Measurements from ENCODE around the gene SBF1.

The SBF1 gene

DNA sequence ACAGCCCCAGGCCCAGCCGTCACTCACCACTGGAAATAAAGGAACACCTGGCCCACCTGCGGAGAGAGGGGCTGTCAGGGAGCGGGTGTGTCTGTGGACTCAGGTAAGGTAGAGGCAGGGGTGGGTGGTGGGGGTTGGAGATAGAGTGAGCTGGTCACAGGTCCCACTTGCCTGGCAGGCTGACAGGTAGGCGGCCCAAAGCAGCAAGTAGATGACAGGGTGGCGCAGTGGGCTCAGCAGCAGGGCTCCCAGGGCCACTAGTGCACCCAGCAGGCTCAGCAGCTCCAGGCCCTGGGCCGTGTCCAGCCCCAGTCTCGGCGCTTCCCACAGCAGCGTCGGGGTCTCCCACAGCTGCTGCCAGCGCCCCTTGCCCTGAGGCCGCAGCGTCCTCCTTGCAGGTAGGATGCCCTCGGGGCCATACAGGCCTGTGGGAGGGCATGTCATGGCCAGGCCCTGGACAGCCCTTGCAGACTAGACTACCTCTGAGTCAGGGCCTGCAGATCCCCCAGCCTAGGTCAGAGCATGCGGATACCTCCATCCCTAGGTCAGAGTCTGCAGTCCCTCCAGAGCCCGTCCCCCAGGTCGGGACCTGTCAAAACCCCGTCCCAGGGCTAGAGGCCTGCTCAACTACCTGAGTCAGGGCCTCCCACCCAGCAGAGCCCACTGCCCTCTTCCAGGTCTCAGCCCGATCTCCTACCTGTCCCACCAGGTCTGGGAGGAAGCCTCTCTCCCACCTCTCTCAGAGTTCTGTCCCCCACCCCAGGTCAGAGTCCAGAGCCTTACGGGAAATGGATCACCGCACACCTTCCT, 32.0 kb upstream of the SBF1 start:
- DNase-seq (ENCODE audit: low read depth): no peak

DNA sequence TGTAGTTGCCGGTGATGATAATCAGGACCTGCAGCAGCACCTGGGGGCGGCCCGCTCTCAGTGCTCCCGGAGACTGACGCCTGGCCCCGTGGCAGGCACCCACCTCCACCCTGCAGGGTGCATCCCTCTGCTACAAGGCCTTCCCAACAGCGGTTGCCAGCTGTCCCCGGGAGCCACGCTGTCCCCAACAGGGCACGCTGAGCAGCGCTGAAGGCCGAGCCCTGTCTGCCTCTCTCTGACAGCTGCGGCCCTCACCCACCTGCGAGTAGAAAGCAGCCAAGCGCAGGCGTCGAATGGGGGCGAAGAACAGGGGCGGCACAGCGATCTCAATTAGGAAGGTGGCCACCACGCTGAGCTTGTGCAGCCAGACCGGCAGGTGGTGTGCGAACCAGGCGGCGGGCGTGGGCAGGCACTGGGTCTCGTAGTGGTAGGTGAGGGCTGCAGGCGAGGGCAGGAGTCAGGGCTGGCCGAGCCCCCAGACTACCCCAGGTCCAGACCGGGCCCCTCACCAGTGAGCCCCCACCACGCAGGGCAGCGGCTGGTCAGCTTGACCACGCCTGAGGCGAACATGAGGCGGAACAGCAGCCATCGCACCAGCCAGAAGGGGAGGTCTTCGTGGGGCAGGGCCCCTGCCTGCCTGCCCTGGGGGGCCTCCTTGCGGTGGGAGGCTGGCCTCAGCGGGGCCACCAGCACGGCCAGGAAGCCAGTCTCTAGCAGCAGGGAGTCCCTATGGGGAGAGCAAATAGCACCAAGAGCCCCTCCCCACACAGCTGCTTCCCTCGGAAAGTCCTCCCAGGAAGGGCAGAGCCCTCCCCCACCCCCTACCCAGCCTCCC, 31.2 kb upstream of the SBF1 start:
- no peak for DNase-seq (ENCODE audit: low read depth)

DNA sequence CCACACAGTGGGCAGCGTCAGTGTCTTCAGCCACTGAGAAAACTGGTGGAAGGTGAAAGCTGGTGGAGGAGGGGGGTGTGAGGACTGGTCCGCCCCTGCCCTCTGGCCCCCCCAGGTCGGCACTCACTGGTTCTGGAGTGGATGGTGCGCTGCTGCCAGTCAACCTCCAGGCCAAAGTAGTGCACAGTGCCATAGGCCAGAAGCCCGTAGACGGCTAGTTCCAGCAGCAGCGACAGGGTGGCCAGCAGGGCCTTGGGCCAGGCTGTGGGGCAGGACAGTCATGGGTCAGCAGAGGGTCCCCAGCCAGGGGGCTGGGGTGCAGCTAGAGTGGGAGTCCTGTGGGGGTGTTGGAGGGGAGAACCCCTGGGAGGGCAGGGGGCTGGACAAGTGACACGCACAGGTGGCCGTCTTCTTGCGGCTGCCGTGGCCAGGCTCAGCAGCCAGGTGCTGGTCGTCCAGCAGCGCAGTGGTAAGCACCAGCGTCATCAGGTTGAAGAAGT, 30.5 kb upstream of the SBF1 start:
- DNase-seq (ENCODE audit: low read depth): no peak

DNA sequence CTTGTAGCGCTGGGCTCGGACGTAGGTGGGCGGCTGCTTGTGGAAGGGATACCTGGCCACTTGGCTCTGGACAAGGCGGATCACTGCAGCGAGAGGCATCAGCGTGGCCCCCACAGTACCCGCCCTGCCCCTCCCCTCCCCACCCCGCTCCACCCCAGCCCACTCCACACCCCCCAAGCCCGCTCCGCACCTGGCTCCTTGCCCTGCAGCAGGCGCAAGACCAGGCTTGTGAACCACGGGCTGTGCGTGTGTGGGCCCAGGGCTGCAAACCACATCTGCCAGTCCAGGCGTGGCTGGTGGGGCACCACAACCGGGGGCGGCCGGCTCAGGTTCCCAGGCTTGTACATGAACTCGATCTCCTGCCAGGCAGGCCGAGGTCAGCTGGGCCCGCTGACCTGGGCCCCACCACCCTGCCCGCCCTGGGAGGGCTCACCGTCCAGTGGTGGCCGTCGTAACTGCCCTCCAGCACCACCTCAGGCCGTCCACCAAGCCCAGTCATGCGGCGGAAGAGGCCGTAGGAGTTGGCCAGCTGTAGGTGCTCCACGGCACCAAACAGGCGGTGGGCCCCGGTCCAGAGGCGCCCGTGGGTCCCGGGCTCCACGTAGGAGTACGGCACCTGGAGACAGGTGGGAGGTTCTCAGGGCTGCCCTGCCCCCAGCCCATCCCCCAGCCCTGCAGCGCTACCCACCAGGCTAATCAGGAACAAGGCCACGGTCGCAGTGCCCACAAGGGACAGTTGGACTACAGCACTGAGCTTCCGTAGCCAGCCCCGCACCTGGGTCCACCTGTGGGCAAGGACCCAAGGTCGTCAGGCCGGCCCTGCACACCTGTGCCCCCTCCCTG, 29.8 kb upstream of the SBF1 start:
- DNase-seq (ENCODE audit: low read depth): no peak

DNA sequence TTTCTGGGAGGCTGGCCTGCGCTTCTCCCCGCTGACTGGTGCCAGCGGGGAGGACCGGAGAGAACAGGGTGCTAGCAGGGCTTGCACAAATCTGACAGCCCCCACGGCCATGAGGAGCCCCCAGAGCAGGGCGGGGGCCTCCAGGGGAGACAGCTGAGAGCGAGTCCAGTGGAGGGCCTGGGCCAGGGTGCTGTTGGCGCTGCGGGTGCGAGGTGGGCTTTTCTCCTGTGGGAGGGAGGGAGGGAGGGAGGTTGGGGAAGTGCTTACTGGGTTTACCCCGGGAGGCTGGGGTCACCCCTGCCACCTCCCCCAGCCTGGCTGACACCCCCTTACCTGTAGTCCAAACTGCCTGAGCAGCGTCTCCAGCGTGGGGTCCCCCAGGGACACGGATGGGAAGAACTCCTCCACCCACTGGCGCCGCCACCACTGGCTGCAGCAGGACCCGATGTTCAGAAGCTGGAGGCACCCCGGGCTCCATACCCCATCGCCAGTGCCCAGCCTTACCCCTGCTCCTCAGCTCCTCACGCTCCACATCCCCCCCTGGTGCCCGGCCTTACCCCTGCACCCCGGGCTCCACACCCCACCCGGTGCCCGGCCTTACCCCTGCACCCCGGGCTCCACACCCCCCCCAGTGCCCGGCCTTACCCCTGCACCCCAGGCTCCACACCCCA, 28.8 kb upstream of the SBF1 start:
- no peak for DNase-seq (ENCODE audit: low read depth)

DNA sequence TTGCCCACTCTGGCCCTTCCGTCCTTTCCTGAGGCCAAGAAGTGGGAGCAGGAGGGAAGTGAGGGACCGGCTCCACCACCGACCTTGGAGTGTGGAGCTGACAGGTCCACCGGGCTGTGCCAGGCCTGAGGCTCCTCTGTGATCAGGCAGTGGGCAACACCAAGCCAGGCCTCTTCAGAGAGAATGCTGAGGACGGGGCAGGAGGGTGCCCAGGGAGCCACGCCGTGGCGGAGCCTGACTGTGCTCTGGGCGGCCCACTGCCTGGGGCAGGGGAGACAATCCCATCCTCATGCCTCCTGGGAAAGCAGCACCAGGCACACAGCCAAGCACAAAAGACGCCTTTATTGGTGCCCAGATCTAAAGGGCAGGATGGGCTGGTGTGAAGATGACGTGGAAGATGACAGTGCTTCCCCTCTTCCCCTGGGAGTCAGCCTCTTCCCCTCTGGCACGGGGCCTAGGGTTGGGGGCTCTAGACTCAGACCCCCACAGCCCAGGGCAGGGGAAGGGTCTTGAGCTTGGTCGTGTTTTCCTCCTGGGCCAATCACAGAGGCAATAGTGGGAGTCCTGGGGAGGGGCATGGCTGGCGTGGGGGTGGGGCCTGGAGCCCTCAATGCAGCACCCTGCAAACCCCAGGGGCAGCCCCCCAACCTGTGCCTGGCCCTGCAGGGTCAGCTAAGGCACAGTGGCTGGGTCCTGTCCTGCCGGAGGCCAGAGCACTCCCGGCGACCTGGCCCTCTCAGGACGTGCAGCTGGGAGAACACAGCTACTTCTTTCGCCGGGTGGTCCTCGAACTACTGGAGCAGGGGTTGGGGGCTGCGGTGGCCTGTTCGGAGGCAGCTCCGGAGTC, 28.0 kb upstream of the SBF1 start:
- no peak for DNase-seq (ENCODE audit: low read depth)

DNA sequence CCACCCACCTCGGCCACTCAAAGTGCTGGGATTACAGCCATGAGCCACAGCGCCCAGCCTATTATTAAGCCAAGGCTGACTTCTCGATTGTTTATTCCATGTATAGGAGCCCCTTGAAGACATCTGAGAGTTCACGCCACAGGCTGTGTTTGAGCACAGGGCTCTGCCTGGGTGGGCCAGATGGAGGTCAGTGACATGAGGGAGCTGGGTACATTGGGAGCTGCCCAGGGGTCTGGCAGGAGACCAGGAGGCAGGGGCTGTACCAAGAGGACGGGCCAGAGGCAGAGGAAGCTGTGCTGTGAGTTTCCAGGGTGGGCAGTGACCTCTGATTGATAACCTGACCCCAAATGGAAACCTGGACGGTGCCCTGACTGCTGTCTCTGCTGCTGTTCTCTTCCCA, 27.3 kb upstream of the SBF1 start:
- no peak for DNase-seq (ENCODE audit: low read depth)

DNA sequence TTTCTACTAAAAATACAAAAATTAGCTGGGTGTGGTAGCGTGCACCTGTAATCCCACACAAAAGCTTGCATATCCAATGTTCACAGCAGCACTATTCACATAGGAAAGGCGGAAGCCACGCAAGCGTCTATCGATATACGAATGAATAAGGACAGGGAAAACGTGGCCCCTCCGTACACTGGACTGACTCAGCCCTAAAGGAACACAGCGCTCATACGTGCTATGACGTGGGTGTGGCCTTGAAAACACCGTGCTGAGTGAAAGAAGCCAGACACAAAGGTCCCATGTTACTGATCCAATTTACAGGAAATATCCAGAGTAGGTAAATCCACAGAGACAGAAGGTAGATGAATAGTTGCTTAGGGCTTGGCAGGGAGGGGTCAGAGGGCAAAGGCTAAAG, 25.6 kb upstream of the SBF1 start:
- no peak for DNase-seq (ENCODE audit: low read depth)

DNA sequence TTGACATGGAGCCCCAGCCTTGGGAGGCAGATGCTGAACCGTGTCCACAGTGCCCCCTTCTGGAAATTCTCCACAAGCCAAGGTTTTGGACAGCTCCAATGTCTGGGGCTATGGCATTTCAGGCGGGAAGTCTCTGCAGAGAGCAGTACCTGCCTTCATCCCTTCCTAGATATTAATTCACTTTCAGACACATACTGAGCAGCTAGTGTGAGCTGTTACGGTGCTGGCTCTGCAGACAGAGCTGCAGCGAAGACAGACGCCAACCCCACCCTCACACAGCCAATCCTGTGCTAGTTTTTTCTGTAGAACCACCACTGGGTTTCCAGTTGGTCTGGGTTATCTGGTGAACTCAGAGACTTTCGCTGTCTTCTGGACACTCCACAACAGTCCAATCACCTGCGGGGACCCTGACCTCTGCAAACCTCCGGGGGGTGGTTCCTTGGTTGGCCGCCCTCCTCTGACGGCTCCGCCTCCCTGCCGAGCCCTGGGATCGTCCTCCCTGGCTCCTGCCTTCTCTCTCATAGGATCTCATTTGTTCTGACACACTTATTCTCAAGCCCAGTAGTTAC, 23.6 kb upstream of the SBF1 start:
- DNase-seq (ENCODE audit: low read depth): peak; percentile 57

DNA sequence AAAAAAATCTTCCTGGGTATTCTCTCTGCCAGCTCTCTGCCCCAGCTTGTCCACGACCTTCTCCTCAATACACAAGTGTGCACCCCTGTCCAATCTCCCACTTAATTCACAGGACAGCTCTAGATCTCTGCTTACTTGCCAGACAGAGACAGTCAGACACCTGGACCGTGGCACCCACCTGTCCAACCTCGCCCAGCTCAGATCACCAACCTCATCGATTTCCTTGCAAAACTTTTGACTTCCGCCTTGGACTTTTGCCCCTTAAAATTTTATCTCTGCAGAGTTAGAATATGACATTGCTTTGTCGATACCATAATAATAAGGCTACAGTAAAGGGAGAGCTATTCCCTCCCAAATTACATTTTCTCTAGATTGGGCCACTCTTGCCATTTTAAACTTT, 22.3 kb upstream of the SBF1 start:
- DNase-seq (ENCODE audit: low read depth): no peak

DNA sequence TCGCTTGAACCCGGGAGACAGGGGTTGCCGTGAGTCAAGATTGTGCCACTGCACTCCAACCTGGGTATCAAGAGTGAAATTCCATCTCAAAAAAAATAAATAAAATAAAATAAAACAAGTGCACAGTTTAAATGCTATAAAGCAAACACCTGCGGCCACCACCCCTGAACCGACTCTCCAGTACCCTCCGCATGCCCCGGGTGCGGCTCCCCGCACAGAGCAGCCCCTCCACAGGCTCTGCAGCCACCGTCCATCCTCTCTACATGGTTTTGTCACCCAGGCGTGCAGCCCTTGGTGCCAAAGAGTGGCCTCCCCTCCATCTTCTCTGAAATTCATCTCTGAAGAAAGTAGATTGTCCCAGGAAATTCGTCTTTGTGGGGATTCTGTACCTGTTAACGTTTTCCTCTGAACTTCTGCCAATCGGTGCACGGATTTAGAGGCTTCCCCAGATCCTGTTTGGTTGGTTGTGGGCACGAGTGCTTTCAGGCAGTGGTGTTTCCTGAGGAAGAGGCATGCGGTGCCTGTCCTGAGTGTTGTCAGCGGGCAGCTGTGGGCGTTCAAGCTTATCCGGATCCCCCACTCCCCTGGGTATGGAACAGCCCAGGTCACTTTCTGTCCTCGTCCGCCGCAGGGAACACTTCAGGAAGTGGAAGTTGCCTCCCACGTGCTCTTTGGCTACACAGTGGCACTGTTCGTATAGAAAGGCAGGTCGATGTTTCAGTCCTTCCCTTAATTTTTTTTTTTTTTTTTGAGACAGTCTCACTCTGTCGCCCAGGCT, 15.9 kb upstream of the SBF1 start:
- DNase-seq (ENCODE audit: low read depth): no peak

DNA sequence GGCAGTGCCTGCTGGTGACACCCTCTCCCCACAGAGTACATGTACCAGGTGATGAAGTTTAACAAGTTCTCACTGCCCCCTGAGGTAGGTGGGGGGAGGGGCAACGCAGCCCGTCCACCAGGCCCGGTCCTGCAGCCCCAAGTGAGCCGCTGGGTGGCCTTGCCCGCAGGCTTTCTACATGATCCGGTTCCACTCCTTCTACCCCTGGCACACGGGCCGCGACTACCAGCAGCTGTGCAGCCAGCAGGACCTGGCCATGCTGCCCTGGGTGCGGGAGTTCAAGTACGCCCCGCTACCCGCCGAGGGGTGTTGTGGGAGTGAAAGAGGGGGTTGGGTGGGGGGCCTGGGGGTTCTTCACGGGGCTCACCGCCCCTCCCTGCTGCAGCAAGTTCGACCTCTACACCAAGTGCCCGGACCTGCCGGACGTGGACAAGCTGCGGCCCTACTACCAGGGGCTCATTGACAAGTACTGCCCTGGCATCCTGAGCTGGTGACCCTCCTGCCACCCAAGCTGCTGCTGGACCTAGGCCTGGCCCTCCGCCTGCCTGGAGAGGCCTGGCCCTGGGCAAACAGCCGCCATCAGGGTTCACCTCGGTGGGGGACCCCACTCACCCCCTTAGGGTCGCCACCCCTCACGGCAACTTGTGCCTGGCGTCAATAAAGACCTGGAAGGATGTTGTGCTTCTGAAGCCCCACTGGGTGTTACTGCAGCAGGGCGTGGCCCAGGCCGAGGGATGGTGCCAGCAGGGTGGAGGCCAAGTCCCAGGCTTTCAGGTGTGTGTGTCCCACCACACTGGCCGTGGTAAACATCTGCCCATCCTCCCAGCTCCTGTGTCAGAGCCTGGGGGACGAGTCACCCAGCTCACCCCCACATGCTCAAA, 14.8 kb upstream of the SBF1 start:
- no peak for DNase-seq (ENCODE audit: low read depth)

DNA sequence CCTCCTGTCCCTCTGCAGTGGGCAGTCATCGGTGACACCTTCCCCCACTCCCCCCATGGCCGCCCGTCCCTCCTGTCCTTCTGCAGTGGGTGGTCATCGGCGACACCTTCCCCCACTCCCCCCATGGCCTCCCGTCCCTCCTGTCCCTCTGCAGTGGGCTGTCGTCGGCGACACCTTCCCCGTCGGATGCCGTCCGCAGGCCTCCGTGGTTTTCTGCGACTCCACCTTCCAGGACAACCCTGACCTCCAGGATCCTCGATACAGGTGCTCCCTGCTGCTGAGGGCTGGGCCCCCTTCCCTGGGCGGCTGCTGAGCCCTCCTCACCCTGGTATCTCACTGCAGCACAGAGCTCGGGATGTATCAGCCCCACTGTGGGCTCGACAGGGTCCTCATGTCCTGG, 14.1 kb upstream of the SBF1 start:
- DNase-seq (ENCODE audit: low read depth): no peak

DNA sequence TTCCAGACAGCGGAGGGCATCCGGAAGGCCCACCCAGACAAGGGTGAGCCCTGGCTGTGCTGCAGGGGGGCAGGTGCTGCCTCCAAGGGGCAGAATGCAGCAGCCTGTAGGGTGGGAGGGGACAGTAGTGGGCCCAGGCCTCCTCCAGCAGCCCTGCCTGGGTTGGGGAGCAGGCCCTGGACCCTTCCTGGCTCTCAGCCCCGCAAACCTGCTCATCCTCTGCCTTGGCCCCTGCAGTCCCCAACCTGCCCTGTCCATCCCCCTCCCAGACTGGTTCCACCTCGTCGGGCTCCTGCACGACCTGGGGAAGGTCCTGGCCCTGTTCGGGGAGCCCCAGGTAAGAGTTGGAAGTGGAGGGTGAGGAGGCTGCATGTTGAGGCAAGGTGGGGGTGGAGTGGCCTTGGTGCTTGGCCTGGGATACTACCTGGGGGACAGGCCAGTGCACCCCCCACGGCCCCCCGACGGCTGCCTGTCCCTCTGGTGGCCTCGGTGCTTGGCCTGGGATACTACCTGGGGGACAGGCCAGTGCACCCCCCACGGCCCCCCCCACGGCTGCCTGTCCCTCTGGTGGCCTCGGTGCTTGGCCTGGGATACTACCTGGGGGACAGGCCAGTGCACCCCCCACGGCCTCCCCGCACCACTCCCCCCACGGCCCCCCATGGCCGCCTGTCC, 13.3 kb upstream of the SBF1 start:
- no peak for DNase-seq (ENCODE audit: low read depth)

DNA sequence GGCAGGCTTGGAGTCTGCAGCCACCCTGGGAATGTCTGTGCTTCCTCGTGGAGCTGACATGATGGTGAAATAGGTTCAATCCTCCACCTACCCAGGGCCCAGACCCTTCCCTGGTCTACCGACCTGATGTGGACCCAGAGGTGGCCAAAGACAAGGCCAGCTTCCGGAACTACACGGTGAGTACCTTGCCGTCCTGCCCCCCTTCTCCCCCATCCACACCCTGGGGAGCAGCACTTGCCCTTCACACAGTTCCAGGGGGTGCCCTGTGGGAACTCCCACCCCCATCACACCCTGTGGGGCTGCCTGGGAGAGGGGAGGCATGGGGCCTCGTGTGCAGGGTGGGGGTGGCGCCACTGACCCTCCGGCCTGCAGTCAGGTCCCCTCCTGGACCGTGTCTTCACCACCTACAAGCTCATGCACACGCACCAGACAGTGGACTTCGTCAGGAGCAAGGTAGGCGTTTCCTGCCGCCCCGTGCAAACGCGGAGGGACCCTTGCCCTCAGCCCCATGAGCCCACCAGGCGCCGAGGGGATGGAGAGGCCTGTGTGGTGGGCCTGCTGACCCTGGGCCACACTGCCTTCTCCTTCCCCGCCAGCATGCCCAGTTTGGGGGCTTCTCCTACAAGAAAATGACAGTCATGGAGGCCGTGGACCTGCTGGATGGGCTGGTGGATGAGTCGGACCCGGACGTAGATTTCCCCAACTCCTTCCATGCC, 12.6 kb upstream of the SBF1 start:
- DNase-seq (ENCODE audit: low read depth): no peak

DNA sequence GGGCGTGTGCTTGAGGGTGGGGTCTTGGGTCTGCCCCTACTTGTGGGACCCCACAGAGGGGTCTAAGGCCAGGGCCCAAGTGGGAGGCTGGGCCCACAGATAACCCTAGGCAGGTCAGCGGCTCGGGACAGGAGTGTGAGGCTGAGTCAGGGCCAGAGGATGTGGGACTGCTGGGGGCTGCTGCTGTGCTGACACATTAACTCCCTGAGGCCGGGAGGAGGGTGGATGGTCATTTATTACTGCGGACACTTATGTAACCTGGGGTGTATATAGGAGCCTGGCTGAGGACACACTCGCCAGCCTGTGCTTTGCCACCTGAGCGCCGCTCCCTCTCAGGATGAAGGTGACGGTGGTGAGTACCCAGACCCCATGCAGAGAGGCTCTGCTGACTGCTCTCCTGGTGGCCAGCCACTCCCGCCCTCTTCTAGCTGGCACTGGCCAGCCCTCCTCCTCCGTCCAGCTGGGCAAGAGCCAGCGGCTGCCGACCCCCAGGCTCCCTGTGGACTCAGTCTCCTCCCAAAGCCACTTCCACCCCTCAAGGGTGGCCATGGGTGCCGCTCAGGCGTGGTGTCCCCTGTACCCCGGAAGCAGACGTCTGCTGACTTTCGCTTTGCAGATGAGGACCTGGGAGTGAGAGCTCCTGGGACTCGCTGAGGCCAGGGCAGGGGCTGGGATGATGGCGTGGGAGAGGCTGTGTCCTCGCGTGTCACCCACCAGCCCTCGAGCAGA, 11.9 kb upstream of the SBF1 start, which contains the start of gene MIOX:
TSS of gene MIOX (plus strand) at position 299 of the 729 bp plus-strand sequence. CDS start at position 338, 39 bp downstream.
- DNase-seq (ENCODE audit: low read depth): no peak
